Stimulated activated CD4-positive, alpha-beta T cell treated with anti-CD3 and anti-CD28 coated beads, Interleukin-1b, Interleukin-23, amount 100 ng/mL, for 24 hours (primary cell): ENCODE data around the gene SART3.
"Not testable (repeated sequence)": the region's sequence is repeated elsewhere in the genome, so short reads cannot be mapped to it uniquely, and the experiment has no call there.

Experiments
- DNase-seq, 4 experiments: peaks; one replicate each; pipeline ENCODE4 v3.0.0-alpha.2; 2020; ENCODE audit warnings: low read depth in 4 of 4, low spot score in 1 of 4

Gene SART3

DNA sequence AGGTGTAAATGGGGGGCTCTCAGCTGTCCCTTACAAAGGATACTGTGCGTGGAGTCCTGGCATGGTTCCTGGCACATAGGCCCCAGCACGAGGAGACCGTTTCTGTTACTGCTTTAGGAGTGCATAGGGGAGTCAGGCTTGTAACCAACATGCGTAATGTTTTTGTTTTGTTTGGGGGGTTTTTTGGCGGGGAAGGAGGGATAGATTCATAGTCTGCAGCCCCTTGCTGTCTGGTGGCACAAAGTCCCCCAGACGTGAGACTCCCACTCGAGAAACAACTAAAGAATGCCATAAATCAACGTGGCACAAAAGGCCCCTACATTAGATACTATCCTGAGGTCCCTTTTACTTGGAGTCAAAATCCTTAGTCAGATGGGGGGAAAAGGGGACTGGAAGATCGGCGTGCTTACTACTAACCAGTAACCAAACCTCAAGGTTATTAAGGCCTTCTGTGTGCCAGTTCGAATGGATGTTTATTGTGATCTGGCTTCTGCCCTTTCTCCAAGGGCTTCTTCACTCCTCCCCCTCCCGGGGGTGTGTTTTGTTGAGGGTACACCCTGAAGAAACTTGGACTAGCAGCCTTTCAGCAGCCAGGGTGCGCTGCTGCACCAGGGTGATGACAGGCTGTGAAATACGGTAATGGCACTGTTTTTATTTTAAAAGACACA, 2.3 kb upstream of the SART3 start:
- peak in 3 of 4 experiments; percentile 57 to 84 (median 77) for DNase-seq

DNA sequence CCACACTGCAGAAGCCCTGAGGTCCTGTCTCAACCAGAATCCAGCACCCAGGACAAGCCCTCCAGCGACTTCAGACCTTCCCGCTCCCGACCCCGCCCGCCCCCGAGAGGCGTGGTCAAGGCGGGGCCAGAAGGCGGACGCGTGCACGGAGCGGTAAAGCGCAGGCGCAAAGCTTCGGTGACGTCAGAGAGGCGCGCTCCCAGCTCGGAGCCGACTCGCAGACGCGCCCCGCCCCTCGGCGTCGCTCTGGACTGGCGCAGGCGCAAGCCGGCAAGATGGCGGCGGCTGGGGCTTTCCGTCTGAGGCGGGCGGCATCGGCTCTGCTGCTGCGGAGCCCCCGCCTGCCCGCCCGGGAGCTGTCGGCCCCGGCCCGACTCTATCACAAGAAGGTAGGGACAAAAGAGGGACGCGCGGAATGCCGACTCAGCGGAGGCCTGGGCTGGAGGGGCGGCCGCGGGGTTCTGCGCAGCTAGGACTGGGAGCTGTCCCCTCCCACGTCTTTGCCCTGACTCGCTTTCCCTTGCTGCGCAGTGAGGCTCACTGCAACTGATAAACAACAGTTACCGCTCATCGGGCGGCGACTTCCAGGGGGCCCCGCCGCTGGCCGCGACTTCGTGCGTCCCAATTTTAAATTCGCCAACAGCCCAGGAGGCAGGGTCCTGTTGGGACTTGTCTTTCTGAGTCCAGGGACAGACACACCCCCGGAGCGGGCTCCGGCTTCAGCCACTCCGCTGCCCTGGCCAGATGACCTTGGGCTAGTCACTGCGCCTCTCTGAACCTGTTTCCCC, 1.6 kb upstream of the SART3 start, which contains the start of gene ISCU:
Gene ISCU, plus strand, starts transcription at position 249 of the 788 bp plus-strand sequence. Its CDS starts 27 bp downstream, at position 276.
- DNase-seq: peak; percentile 98 to 99 (median 98)

DNA sequence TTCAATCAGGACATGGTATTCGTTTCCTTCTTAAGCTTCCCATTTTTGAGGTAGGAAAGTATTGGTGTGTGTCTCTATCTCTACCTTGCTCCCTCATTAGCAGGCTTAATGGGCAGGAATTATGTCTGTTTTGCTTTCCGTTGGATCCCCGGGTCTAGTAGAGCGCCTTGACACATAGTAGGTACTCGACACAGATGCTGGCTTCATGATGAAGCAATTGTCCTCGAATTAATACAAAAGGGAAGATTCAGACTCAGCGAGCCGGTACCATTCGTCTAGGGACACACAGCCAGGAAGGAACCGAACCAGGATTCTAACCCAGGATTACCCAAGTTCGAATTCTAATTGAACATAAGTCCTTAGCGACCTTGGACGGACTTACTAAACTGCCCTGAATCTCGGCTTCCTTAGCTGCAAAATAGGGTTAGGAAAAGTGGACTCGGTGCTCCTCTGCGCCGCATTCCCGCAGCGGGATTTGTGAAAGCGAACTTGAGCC, 927 bp upstream of the SART3 start:
- no peak for DNase-seq

DNA sequence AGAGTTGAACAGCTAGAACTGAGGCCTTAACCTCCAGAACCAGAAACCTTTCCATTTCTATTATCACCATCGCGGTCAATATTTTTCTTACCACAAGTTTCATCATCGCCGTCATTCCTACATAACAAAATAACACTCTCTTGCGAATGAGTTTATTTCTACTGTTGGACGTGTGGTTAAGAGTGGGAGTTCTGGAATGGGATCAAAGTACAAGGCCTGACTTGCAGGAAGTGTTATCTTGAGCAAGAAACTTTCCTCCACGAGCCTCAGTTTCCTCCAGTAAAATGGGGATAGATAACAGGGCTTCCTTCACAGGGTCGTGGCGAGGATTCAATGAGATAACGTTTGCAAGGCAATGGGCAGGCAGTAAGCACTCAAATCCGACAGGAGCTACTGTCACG, 652 bp downstream of the SART3 start:
- no peak for DNase-seq

DNA sequence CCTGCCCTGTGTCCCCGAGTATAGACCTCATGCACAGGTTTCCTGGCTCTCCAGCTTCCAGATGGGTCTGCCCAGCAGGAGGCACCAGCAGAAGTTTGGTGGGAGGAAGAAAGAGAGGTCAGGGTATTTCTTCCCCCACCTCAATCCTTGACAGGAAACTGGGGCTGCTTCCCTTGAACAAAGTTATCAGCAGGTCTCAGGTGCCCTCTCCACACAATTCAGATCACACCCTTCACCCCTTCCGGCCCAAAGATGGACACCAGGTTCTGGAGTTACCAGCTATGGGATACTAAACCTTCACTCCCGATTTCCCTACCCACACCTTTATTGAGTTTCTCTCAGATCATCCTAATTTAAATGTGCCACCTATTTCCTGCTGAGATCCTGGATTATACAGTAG, 1.2 kb downstream of the SART3 start:
- no peak for DNase-seq

DNA sequence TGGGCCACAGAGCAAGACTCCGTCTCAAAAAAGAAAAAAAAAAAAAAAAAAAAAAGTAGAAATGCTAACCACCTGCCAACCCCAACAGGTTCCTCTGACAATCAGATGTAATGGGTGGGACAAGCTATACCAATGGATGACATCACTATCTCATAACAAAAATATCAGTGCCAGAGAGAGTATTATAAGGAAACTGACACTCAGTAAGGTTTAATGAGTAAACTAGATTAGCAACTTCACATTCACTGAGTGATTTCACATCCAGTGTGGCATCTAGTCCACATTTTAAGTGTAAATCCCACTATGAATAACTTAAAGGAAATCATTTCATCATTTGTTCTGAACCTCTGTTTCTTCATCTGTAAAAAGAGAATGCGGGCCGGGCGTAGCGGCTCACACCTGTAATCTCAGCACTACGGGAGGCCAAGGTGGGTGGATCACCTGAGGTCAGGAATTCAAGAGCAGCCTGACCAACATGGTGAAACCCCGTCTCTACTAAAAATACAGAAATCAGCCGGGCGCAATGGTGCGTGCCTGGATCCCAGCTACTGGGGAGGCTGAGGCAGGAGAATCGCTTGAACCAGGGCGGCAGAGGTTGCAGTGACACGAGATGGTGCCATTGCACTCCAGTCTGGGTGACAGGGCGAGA, 1.8 kb downstream of the SART3 start:
- DNase-seq: no peak

DNA sequence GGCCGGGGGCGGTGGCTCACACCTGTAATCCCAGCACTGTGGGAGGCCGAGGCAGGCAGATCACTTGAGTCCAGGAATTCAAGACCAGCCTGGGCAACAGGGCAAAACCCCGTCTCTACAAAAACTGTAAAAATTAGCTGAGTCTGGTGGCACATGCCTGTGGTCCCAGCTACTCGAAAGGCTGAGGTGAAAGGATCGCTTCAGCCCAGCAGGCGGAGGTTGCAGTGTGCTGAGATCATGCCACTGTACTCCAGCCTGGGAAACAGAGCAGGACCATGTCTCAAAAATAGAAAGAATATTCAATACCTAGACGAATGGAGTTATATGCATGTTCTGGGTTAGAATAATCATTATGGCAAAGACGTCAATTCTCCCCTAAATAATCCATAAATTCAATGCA, 5.6 kb downstream of the SART3 start:
- not testable (repeated sequence) for DNase-seq

DNA sequence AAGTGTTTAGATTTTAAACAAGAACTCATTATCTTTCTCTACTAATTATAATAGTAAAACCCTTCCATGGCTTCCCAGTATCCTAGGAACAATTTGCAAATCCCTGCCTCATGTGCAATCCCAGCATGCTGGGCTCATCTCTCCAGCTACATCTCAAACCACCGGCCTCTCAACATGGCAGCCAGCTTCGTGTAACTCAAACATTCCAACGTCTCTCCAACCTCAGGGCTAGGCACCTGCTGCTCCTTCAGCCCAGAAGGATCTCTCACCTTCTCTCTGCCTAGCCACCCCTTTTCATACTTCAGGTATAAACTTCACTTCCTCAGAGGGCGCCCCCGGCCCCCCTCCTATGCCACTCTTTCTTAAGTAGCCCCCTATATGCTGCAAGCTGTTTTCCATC, 7.2 kb downstream of the SART3 start:
- DNase-seq: no peak

DNA sequence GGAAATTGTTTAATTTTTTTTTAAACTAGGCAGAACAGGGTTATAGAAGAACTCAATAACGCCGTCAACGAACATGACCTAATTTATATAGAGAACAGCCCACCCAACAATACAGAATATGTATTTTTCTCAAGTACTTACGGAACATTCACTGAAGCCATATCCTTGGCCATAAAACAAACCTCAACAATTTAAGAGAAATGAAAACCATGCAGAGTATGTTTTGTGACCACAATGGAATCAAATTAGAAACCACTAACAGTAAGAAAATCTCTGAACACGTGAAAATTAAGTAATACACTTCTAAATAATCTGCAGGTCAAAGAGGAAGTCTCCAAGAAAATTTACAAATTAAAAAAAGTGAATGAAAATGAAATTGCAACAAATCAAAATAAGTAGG, 9.4 kb downstream of the SART3 start:
- DNase-seq: no peak

DNA sequence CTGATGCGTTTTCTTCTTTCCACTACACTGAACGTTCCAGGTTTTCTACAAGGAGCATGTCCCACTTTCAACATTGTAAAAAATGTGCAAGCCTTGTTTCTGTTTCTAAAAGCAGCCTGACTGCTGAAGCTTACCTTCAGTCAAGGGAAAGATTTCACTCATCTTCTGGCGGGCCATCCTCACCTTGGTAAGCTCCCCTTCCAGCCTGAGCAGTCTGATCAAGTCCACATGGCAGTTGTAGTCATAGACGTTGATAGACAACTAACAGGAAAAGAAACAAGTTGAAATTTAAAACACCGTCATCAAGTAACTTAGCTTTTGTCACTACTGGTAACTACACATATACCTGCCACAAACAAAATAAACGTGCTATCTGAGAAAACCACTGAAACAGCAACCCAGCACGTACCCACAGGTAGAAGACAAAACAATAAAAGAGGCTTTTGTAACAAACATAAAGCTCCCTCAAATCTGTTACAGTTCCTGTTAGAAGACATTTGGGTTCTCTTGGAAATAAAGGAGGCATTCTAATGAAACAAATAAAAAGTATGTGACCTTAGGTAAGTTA, 11.9 kb downstream of the SART3 start:
- no peak for DNase-seq

DNA sequence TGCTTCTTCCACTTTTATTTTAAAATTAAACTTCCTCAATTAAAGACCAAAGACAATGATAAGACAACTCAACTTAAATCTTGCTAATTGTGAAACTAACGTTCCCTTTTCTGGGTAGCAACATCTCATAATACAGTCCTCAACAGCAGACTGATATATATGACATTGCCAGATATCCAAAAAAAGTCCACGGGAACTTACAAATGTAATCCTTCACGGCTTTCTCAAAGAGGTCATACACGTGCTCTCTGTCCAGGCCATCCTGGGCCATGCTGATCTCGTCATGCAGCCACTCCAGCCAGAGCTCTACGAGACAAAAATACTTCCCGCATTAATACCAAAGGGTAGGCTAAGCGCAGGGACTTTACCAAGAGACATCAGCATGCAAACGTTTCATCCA, 13.3 kb downstream of the SART3 start:
- DNase-seq: no peak

DNA sequence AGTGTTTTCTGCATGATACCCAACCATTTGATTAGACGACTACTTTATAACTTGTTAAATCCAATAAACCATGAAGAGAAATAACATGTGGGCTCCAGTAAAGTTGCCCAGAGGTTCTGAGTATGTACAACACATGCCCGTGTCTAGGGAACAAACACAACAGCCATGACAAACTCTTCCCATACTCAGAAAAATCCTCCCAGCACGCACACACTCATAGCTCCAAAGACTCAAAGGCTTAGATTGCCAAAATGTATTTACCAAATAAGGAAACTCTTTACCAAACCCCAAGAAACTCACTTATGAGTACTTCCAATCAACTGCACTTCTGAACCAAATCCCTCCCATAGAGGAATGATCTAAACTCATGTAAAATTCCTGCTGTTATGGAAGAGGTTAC, 17.3 kb downstream of the SART3 start:
- no peak for DNase-seq

DNA sequence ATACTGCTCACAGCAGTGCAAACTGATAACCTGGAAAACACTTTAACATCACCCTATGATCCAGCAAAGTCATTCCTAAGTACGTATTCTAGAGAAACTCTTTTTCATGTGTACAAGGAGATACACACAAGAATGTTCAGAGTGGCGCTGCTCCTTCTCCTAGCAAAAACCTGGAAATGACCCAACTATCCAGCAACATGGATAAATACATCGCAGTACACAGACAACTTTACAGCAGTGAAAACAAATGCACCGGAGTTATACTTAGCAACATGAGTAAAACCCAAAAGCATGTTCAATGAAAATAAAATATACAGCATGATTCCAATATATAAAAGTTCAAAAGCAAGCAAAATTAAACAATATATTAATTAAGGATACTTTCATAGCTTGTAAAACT, 18.7 kb downstream of the SART3 start:
- no peak for DNase-seq

DNA sequence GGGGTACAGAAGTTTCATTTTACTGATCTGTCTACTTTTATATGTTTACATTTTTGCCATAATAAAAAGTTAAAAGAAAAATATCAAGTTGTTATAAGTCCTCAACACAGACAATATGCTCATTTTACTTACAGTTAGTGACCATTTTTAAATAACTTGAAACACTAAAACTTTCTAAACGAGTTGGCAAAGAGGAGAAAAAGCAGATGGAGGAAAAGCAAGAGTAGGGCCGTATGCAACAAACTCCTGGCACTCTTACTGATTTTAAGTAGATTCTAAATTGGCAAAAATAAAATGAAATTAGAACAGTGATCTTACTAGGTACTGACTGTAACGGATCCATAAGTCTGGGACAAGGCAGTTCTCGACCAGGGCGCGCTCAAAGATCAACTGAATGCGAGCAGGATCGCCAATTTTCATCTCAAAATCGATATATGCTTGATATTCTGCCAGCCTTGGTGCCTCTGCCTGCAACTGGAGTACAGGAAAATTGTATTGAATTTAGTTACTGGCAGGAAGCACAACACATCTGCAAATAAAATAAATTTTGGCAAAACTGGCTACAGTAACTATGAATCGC, 22.3 kb downstream of the SART3 start:
- DNase-seq: no peak

DNA sequence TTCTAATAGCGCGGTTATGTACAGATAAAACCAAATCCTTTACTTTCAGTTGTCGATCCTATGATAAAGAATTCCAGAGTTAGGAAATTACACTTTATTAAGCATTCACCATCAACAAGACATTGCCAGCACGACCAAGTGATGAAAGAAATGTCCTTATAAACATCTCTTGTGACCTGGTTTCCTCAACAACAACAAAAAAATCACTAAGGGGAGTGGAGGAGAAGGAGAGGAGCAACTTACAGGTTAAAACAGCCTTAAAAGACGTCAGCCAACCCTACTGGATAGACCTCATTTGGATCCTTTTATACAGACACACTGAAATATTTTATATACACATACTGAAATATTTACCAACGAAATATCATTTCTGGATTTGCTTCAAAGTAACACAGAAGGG, 22.8 kb downstream of the SART3 start:
- no peak for DNase-seq

DNA sequence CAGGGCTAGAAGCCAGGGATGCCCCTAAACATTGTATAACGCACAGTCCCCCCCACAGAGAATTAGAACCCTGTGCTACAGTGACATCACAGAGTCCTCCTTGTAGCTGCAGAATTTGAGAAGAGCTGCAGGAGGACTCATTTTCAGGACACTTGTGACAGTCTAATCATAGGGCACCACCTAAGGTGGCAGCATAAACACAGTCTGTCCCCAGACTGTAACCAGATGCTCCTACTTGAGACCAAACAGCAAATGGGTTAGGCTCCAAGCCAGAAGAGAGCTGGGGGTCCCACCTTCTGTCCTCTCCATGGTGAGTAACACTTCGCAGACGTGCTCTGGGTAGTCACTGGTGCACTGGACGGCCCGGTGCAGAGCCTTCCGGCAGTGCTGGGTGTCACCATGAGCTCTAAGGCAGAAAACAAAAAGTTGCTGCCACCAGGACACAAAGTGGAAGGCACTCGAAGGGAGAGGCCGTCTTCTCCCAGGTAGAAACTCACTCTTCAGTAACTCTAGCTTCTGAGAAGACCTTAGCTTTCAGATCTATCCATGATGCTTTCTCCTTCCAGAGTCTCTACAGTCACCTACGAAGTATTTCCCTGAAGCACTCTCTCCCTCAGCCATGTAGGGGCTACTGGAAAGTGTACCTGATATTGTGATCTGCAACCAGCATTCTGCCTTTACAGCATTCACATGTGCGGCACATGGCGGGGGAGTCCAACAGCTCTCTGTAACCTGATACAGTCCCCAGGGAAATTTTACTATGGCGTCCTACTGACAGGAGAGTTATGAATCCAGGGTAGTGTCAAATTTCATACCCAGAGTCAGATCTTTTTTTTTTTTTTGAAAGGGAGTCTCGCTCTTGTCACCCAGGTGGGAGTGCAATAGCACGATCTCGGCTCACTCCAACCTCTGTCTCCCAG, 28.8 kb downstream of the SART3 start:
- no peak for DNase-seq

DNA sequence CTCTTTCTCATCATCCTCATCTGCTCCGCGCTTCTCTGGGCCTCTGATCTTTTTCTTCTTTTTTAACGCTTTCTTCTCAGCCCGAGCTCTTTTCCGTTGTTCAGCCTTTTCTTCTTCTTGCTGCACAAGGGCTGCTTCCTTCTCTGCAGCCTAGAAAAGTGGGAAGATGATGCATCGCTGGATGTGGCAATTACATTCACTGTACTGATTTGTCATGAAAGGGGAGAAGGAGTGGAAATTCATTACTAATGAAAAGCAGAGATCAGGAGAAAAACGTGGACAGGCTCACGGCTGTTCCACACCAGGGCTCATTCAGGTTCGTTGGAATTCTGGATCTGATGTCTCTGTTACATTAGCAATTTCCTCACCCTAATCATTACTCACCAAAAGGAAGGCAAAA, 30.8 kb downstream of the SART3 start:
- no peak for DNase-seq

DNA sequence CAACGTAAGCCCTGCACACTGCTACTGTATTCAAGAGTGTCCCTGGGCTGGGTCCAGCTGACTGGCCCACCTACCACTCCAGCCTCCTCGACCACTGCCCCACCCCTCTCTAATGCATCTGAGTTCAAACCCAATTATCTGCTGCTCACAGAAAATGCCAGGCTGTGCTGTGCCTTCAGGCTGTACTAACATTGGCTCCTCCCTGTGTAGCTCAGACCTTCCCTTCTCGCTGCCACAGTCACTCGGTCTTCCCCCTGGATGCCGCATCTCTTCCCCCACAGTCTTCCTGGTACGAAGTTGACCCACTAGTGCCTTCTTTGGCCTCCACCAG, 33.8 kb downstream of the SART3 start:
- DNase-seq: no peak

DNA sequence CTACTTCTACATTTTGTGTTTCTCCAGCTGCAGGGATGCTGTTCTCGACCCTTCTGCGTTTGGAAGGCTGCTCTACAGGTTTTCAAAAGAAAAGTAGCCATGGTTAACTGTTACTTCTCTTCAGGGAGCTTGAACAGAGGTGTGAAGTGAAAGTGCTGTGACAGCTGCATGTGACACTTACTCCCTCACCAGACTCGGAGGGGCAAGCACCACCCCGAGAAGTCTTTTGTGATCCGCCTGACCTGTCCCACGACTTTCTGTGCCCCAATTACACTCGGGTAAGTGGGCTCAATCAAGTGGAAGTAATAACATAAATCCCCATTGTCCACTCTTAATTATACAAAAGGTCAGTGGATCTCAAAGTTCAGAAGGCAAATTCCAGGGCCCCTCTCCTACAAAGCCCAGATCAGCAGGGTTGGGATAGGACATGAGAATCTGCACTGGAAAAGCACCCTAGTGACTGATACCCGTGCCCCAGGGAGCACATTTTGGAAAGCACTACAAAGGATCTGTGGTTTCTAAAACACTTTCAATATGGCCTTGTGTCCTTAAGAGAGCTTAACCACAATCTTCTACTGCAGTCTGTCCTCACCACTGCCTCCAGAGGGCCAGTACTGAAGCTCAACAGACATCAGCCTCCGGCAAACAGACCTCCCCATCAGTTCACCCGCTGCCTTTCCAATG, 34.3 kb downstream of the SART3 start:
- no peak for DNase-seq

DNA sequence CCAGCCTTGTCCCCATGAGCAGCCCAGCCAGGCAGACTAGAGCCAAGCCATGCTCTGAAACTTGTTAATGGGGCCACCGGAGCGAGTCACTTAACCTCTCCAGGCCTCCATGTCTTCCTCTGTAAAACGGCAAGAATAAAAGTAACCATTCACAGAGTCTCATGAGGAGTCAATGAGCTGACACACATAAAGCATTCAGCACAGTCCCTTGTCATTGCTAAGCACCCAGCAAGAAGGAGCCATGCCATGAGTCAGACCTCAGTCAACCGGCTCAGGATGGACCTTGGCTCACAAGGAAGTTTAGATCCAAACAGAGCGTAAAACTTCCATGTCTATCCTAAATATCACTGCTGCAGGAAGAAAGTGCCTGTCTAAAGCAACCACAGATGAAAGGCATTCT, 35.3 kb downstream of the SART3 start:
- DNase-seq: no peak
